Measurements from ENCODE around the gene ZCCHC24.

DNA sequence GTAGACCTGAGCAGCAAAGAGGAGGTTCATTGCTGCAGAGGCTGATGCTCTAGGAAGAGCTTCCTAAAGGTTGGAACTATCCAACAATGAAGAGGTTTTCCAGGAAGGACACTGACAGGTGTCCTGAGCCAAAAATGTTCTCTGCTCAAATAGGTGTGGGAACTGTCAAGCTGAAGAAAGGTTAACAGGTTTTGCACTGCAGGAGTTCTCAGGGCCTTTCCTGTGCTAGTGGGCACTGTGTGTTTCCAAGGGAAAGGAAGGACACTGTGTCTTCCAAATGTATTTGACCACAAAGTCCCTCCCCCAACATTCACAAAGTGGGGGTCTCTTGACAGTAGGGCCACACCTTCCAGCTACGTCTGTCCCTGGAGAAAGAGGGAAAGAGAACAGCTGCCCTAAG lies 4.0 kb downstream of the ZCCHC24 start:
- TF ChIP-seq POLR2A (IDR thresholded peaks at IDR 0.05) (no peak), POLR2AphosphoS5 (IDR thresholded peaks at IDR 0.05) (no peak)
- TF ChIP-seq, protein P1, sequence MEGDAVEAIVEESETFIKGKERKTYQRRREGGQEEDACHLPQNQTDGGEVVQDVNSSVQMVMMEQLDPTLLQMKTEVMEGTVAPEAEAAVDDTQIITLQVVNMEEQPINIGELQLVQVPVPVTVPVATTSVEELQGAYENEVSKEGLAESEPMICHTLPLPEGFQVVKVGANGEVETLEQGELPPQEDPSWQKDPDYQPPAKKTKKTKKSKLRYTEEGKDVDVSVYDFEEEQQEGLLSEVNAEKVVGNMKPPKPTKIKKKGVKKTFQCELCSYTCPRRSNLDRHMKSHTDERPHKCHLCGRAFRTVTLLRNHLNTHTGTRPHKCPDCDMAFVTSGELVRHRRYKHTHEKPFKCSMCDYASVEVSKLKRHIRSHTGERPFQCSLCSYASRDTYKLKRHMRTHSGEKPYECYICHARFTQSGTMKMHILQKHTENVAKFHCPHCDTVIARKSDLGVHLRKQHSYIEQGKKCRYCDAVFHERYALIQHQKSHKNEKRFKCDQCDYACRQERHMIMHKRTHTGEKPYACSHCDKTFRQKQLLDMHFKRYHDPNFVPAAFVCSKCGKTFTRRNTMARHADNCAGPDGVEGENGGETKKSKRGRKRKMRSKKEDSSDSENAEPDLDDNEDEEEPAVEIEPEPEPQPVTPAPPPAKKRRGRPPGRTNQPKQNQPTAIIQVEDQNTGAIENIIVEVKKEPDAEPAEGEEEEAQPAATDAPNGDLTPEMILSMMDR (IDR thresholded peaks at IDR 0.05), result no peak

Measured in breast epithelium (tissue), 3 donors.